ENCODE results near the gene HMG20A. TPM values are rescaled to one million over a fixed set of nuclear protein-coding genes. Genes with fewer than 3 reads are reported as not detected.

The HMG20A gene
- total and polyA plus RNA-seq, 2 experiments from 2014 or later = 17.8 to 57.8 TPM

- no peak for TF ChIP-seq ZNF462 (CRISPR knock-in tag; IDR thresholded peaks at IDR 0.05)
- no peak for TF ChIP-seq CREB1 (CRISPR knock-in tag; IDR thresholded peaks at IDR 0.05; ENCODE audit: low read depth)
- TF ChIP-seq STAT1 (IDR thresholded peaks at IDR 0.05; ENCODE audit: unreplicated experiment) = no peak
- no peak for TF ChIP-seq ZNF331 (CRISPR knock-in tag; IDR thresholded peaks at IDR 0.05; ENCODE audit: low read depth)
- TF ChIP-seq NANOG (IDR thresholded peaks at IDR 0.05; ENCODE audit: borderline replicate concordance) = no peak
- no peak for TF ChIP-seq POLR2AphosphoS5 (IDR thresholded peaks at IDR 0.05; ENCODE audit: low read depth)
- no peak for TF ChIP-seq ETS1 (IDR thresholded peaks at IDR 0.05)
- TF ChIP-seq ZNF114 (CRISPR knock-in tag; IDR thresholded peaks at IDR 0.05) = no peak
Measured at GRCh38 chr15:77502379-77503095, 81.8 kb downstream of the HMG20A start (continued).

- no peak overlapping the region for H3K4me3 Mint-ChIP-seq
- H3K27me3 Mint-ChIP-seq (ENCODE audit: insufficient read depth, low read depth, poor library complexity) = peaks cover 7% of the 10 kb centered on the region
- Histone ChIP-seq H4K20me1 (replicated peaks; ENCODE audit: insufficient read depth) (no peaks in the 10 kb centered on the region), H3K4me3 (no peak overlapping the region), H3K27ac (ENCODE audit: low read depth) (no peak overlapping the region), H3K36me3 (ENCODE audit: insufficient read depth) (no peaks in the 10 kb centered on the region), H3K9me2 (ENCODE audit: insufficient read depth) (no peaks in the 10 kb centered on the region), H3K27me3 (ENCODE audit: insufficient read depth) (no peaks in the 10 kb centered on the region), H3K4me1 (ENCODE audit: insufficient read depth) (peaks cover 45% of the 10 kb centered on the region), H3K79me2 (replicated peaks; ENCODE audit: insufficient read depth) (no peaks in the 10 kb centered on the region), H3F3A (replicated peaks; ENCODE audit: low read depth) (peaks cover 3% of the 10 kb centered on the region; the same call in 1 of the 2 replicates), H3K4me2 (no peak overlapping the region), H2AFZ (no peak overlapping the region)
- no peaks in the 10 kb centered on the region for H3K9me3 Mint-ChIP-seq
- DNase-seq (ENCODE audit: low spot score) (no peak), ATAC-seq (peak; percentile 46)
- no peak overlapping the region for H3K27ac Mint-ChIP-seq
- no peaks in the 10 kb centered on the region for H3K36me3 Mint-ChIP-seq (ENCODE audit: low read depth)
- H3K4me1 Mint-ChIP-seq = peaks cover 61% of the 10 kb centered on the region
- no peak for TF ChIP-seq POLR2AphosphoS5 (IDR thresholded peaks at IDR 0.05; ENCODE audit: low read depth)
- no peak for TF ChIP-seq ETS1 (IDR thresholded peaks at IDR 0.05)
- TF ChIP-seq STAT1 (IDR thresholded peaks at IDR 0.05; ENCODE audit: unreplicated experiment) = no peak
- no peak for TF ChIP-seq ZNF114 (CRISPR knock-in tag; IDR thresholded peaks at IDR 0.05)
- no peak for TF ChIP-seq CREB1 (CRISPR knock-in tag; IDR thresholded peaks at IDR 0.05; ENCODE audit: low read depth)
- no peak for TF ChIP-seq EZH2phosphoT487 (IDR thresholded peaks at IDR 0.05; ENCODE audit: unreplicated experiment)
Measured at GRCh38 chr15:77503240-77503639, 82.6 kb downstream of the HMG20A start.

Measured in GM23338 (cell line).